ENCODE data around the gene RLN2.

RLN2 gene

GRCh38 chr9:5263351-5264218 lies 40.9 kb downstream of the RLN2 start:
- no peak overlapping the region for H3K4me3 ChIP-seq (ENCODE audit: low read length)
- no peaks in the 10 kb centered on the region for H3K4me1 ChIP-seq (ENCODE audit: control insufficient read depth, insufficient read depth, low read length)
- no peak overlapping the region for H3K9ac ChIP-seq (ENCODE audit: low read length)
- H3K36me3 ChIP-seq (ENCODE audit: control insufficient read depth, insufficient read depth, low read length), result no peaks in the 10 kb centered on the region
- no peaks in the 10 kb centered on the region for H3K27me3 ChIP-seq (ENCODE audit: control insufficient read depth, insufficient read depth, low read length)
- no peak overlapping the region for H3K27ac ChIP-seq (ENCODE audit: low read depth, low read length)
